T-helper 2 cell (primary cell): ENCODE data around the gene HLA-DMB.
A peak's percentile ranks its signal among the peaks of the same experiment; 100 is the strongest.

ENCODE experiments used
- DNase-seq, 5 experiments: peaks; one replicate each; pipeline versions ENCODE4 v3.0.0 to v3.0.0-alpha.2; 2012 to 2022

Gene HLA-DMB

DNA sequence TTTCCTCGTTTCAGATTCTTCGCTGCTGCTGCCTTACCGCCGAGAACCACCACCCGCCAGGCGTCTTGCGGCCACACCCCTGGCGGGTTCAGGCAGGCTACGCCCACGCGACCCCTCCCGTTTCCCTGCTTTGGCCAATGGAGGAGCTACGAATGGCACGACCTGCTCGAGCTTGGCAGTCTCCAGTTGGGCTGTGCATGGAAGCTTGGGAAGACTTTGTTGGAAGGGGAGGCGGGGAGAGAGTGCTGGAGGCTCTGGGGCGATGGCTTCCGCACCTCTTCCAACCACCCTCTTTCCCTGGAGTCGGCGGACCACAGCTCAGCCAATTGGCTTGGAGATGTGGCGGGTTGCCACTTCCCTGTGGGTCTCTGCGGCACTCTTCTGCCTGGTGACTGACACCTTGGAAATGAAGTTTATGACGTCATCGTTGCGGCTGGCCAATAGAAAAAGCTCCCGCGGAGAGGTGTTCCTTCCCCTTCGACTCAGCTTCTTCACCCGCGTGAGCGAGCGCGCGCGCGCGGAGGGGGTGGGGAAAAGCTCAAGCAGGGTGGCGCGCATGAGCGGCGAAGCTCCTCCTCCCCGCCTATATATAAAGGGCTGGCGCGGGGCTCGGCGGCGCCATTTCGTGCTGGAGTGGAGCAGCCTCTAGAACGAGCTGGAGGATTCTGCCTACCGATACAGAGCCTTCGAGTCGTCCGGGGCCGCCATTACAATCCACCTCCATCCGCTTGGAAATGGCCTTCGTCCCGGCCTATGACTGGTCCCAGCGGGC lies 30.9 kb upstream of the HLA-DMB start:
- peak; percentile 98 to 100 (median 99) for DNase-seq

DNA sequence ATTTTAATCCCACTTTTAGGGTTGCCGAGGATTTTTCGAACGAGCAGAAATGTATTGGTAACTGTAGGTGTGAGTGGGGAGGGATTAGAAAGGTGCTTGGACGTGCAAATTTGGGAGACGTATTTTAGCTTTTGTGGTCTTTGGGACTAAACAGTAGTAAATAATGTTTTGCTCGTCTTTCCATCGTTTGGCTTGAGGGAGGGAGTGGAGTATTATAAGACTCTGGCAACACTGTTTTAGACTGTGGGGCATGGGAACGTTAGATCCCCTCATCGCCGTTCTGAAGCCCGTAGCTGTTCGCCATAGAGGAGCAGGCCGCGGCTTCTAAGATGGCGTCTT lies 30.4 kb upstream of the HLA-DMB start:
- DNase-seq = no peak

DNA sequence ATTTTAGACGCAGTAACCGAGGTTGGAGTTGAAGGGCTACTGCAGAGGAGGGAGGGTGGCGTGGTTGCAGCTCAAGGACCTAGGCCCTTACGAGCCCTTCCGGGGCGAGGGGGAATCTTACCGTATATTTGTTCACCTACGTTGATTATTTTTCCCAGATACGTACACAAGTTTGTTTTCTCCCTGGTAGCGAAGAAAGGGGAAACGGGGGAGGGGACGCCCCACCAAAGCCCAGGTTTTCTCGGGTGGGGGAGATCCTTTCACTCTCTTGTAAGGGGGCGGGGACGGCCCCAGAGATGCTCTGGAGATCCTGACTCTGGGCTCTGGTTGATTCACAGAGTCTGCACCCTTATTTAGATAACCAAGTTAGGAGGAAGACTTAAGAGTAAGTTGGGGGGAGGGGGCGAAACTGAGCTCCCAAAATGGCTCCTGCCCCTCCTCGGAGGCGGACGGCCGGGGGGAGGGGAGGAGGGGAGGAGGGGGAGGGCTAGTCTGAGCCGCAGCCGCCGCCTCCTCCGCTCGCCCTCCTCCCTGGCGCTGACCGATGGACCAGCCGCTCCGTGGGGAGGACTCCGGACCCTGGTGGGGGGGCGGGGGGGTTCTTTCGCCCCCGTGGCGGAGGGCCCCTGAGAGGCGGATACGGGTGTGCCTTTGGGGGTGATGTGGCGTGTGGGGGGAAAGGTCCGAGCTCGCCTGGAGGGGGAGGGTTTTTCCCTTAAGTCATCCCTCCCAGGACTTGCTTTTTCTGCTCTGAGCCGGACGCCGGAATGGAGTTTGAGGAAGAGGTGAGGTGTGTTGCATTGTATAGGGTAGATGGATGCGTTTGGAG lies 29.8 kb upstream of the HLA-DMB start:
- DNase-seq = peak; percentile 25 to 90 (median 57)

DNA sequence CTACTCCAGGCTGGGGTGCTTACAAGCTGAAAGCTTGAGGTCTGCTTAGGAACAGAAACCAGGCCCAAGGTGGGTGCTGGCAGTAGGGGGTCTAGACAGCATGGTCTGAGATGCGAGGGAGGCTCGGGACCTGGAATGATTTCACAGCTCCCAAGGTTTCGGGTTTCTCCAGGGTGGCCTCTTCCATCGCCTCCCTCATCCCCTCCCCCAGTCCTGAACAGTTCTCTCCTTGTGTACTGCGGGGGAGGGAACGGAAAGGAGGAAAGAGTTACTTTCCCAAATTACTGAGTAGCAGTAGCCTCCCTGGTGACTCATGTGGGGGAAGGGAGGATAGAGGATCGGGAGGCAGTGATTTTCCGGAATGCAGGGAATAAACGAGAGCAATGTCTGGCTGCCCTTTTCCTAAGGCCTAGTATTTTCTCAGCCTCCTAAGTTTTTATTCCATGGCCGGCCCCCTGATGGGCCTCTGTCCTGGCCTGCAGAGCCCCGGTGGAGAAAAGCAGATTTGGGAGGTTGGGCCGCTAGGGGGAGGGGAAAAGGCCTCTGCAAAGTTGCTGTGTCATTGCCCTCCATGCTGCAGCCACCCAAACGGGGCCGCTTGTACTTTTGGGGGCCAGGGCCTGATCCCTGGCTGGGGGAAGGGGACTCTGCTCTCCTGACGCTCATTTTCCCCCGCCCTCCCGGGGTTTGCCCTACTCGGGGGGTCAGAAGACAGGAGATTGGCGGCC lies 29.0 kb upstream of the HLA-DMB start:
- DNase-seq = peak; percentile 29 to 86 (median 60)

DNA sequence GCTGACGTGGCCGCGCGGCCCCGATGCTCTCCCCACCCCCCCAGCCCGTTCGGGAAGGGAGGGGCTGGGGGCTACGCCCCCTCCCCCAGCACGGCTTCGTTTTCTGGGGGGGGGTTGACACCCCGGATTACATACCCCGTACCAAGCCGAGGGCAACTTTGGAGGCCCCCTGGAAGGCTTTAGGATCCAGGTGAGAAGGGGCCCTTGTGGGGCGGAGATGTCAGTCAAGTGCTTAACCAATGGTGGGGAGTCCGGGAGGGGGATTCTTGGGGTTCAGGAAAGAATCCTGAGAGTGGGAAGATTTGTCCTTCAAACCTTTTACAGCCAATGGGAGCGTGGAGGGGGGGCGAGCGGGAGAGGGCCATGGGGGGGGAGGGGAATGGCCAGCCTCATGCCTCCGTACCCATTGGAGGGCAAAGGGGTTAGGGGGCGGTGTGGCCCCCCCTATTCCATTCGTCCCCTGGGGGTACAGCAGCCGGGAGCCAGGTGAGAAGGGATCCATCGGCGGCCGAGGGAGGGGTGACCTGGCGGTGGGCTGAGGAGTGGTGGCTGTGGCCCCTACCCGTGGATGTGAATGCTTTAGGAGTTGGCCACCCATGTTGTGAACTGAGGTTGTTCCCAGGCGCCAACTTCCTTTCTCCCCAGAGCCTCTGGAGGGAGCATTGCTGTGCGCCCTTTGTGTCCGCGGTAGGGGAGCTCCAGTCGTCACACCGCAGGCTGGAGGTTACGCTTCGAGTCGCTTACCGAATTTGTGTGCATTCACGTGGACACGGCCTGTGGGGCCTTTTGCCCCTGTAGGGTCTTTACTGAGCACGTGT lies 28.2 kb upstream of the HLA-DMB start:
- peak in 4 of 5 experiments; percentile 38 to 82 (median 49) for DNase-seq

DNA sequence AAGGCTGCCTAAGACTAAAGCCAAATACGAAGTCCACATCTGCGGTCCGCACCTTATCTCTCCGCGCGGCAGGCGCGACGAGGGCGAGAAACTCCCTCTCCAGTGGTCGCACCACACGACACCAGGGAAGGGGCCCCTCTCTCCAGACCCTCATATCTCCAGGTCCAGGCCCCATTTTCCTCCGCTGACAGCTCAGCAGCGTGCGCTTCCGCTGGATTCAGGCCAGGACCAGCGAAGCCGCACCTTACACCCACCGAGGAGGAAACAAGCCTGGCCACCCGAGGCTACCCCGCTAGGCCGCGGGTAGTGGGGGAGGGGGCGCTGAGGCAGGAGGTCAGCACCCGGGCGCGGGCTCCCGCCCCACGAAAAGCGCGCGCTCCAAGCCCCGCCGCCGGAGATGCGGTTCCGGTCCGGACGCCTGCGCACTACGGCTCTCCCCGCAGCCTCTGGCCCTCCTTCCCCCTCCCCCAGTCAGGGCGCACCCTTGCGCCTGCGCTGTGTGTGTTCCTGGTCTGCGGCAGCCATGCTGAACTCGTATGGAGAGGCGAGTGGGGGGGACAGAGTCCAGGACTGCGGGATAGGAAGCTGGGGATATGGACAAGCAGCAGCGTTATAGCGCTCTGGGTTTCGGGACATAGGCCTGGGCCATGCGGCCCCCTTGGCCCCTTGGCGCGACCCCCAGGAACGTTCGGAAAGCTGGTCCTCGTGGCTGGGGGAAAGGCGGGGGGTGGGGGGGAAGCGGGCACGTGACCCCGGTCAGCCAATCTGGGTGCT lies 27.5 kb upstream of the HLA-DMB start, which contains the start of gene BRD2:
Gene BRD2, plus strand, starts transcription at position 502 of the 774 bp plus-strand sequence. CDS start 4,305 bp downstream, outside the sequence.
- DNase-seq = peak; percentile 91 to 98 (median 95)

DNA sequence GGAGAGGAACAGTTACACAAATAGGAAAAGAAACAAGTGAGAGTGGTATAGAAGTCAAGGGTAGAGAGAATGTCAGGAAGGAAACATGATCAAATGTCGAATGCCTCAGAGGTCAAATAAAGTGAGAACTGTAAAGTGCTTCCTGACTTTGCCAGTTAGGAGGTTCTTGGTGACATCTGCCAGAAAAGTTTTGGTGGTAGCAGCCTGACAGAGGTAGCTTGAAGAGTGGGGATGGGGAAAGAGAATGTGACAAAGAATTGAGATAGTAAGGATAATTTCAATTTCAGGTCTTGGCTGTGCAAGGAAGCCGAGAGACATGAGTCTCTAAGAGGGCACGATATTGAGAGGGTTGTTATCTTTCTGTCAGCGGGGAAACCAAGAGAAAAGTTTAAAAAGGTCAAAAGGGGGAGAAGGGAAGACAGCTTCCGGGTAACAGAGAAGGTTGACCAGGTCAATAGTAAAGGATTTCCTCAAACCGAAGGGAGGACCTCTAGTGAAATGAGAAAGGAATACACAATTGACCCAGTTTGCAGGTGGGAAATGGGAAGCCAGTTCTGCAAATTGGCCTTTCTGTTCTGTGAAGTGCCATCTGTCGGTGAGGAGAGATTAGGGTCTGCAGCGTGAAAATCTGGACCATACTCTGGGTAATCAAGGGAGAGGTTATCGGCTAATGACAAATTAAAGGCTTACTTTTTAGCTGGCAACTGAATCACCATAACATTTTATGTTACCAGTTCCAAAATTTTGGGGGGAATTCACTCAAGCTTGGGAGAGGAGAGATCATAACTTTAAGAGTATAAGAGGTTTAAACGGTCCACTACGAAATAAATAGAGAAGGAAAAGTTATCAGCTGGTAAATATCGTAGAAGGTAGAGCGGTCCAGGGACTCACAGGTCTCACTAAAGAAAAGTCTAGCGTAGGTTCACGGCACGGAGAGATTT lies 26.6 kb upstream of the HLA-DMB start:
- DNase-seq = peak in 2 of 5 experiments; percentile 28 to 59

DNA sequence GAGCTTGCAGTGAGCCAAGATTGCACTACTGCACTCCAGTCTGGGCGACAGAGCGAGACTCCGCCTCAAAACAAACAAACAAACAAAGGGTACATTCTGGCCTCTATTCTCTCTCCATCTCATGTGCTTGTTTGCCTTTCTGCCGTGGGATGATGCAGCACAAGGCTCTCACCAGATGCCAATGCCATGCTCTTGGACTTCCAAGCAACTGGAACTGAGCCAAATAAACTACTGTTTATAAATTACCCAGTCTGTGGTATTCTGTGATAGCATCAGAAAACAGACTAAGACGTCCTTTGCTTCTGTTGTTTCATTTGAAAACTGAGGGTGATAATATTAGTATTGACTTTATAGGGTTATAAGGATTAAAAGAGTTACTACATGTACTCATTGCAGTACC lies 23.9 kb upstream of the HLA-DMB start:
- no peak for DNase-seq

DNA sequence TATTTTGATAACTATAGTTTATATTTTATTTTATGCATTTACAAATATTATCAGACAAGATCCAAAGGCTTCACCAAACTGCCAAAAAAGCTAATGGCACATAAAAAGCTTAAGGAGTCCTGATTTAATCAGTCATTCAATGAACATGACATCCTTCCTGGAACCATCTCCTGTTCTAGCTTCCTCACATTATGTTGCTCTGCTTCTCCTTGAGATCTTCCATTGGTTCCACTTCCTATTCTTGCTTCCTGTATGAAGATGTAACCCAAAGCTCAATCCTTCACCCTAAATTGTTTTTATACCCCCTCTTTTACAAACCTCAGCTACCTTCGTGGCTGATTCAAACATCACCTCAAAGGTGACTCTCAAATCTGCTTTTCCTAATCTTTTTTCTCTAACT lies 23.0 kb upstream of the HLA-DMB start:
- DNase-seq = no peak

DNA sequence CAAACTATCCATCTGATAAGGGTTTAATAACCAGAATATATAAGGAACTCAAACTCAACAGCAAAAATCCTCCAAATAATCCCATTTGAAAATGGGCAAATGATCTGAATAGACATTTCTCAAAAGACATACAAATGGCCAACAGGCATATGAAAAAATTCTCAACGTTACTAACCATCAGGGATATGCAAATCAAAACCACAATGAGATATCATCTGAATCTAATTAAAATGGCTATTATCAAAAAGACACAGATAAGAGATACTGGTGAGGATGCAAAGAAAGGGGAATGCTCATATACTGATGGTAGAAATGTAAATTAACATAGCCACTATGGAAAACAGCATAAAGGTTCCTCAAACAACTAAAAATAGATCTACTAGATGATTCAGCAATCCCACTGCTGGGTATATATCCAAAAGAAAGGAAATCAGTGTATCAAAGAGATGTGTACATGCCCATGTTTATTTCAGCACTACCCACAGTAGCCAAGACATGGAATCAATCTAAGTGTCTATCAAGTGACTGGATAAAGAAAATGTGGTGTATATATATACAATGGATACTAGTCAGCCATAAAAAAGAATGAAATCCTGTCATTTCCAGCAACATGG lies 21.5 kb upstream of the HLA-DMB start:
- no peak for DNase-seq

DNA sequence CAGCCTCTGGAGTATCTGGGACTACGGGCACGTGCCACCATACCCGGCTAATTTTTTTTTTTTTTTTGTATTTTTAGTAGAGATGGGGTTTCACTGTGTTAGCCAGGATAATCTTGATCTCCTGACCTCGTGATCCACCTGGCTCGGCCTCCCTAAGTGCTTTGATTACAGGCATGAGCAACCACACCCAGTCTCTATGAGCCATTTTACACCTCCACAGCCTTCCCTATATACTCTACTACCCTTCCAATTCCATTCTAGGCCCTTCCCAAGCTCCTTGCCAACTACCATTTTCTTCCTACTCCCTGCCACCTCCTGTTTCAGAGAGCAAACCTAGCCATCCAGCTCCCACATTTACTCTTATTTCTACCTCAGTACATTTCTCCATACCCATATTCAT lies 19.7 kb upstream of the HLA-DMB start:
- DNase-seq = no peak

DNA sequence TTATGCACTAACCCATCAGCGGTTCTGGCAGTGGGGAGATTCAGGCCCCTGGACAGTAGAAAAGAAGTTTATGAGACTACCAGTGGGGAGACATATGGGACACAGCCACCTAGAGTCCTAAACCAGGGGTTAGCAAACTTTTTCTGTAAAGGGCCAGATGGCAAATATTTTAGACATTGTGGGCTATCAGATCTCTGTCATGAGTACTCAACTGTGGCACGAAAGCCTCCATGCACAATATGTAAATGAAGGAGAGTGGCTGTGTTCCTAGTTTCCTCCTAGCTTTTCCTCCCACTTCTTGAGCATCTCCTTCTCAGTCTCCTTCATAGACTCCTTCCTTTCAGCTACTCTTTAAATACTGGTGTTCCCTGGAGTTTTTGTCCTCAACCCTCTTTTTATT lies 15.3 kb upstream of the HLA-DMB start:
- no peak for DNase-seq

DNA sequence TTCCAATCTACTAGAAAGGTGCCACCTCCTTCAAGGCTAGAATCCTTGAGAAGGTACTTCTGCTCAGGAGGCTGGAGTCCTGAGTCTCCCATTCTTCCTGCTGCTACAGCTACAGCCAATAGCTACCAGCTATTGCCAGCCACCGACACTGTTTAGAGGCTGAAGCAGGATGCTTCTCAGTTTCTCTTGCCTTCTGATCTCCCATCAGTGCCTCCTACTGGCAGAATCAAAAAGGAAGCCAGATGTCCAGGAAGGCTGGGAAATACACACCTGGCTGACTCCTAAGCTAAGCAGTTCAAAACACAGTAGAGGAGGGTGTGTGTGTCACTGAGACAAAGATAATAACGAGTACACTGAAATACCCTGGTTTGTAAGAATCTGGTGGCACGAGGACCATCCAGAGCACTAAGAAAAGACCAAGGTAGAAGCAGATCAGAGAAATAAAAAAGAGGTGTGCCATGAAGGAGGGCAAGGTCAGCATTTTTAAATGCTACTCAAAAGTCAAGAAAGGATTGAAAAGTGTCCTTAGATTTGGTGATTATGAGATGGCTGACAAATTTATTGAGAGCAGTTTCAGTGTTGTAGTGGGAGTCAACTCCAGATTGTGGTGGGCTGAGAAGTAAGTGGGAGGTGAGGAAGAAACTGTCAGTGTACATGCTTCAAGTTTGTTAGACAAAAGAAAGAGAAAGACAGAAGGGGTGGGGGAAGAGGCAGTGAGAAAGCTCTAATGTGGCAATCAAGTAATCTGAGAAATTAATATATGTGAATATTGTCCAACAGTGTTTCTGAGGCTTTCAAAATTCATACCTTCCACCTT lies 14.4 kb upstream of the HLA-DMB start:
- DNase-seq = peak in 1 of 5 experiments; percentile 67

DNA sequence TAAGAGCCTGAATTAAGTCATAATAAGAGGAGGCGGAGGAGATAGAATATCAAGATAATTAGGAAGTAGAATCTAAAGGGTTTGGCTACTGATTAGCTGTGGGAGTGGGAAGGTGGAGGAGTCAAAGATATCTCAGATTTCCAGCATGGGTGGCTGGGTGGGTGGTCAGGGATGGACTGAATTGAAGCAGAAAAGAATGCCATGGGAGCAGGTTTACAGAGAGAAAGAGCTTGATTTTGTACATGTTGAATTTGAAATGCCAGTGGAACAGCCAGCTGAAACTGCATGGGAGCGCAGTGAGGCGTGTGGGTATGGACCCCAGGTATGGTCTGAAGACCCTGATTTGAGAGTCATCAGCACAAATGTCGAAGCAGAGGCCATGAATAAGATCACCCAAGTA lies 13.4 kb upstream of the HLA-DMB start:
- no peak for DNase-seq

DNA sequence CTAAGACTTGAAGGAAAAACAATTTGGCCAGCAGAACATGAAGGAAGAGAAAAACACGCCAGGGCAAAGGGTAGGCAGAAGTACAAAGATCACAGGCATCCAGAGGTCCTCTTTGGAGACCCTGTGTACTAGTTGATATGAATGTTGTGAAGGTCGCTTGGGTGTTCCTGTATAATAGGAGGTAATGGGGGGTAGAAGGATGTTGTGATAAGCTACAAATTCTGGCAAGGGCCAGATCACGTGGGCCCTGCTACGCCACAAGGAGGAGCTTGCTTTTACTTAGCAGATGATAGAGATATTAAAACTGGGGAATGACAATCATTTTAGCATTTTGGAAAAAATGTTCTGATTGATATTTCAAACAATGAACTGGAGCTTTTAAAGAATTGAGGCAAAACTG lies 12.9 kb upstream of the HLA-DMB start:
- no peak for DNase-seq

DNA sequence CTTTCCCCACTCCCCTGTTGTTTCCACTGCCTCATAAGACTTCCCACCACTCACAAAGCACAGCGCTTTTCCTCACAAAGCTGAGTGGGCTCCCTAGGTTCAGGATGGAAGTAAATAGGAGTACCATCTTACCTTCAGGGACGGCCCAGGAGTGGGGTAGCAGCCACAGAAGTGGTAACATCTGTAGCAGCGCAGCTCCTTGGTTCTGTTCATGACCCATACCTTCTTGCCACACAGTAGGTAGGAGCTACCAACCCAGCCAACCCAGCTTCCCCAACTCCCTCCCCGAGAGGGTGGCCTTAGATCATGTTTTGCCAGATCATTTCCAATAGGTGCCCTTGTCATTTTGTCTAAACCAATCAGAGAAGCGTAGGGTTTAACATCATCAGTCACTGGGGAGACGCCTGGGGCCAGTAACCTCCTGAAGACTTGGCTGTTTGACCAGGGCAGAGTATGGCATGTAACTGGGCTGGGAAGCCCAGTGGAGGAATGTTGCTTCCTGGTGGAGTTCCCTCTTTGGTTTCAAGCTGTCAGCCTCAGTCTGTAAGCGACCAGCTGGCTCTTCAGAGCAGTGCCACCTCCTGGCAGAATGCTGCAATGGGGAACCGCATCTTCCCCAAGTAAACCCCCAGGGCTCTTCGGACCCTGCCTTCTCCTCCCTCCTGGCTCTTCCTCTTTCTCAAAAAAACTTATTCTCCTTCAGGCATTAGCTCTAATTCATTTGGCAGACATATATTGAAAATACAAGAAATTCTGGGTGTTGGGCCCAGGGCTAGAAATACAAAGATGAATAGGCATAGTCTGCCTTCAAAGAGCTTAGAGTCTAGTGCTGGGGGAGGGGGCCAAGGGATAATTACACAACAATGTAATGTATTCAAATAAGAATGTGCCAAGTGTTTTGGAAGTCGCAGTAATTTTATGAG lies 12.2 kb upstream of the HLA-DMB start, which contains the start of gene HLA-DMA:
Gene HLA-DMA, minus strand, starts transcription at position 281 of the 923 bp plus-strand sequence. Its CDS starts 61 bp downstream, at position 220.
- DNase-seq = peak; percentile 29 to 90 (median 67)

DNA sequence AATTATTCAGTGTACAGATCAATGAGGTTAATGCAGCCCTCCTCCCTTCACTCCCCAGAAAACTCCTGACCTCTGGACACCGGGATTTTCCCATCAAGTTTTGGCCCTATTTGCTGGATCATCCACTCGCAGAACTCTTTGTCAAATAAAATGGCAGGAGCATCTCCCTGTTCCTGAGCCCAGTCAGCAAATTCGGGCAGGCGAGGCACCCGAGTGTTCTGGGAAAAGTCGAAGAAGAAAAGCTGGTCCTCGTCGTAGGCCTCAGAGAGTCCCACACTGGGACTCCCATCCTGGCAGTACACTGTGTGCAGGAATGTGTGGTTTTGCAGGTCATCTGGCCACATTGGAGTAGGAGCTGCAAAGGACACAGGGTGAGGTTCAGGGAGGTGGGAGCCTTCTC lies 9.6 kb upstream of the HLA-DMB start:
- DNase-seq = no peak

DNA sequence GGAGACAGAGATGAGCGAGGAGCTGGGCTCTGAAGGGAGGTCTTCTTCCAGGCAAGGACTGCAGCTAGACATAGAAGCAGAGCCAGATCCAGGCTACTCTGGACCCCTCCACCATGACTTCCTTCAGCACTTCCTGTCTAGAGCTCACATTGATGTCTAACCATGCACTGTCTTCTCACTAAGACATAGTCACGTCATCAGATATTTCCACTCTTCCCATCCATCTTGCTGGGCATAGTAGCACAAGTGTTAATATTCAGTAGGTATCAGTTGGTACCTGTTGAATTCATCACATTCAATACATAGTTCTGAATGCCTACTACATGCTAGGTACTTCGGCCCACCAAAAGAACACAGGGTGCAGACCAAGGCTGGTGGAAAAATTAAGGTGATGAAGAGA lies 9.2 kb upstream of the HLA-DMB start:
- no peak for DNase-seq
